K562 (cell line): ENCODE data around the gene JMJD1C.

Experiments
- CEBPG ChIP-seq, 3 experiments: fragments of 200-800 bp in 1 of 3; sonication (Bioruptor generic) in 1 of 3; sonication (generic) in 1 of 3; formaldehyde crosslinking in 1 of 3; IDR thresholded peaks in 2 of 3; conservative IDR thresholded peaks in 1 of 3; 2 replicates each; pipeline versions ENCODE4 v1.6.1 to v1.8.0; 2016 to 2022; ENCODE audit warnings: missing compliant biosample characterization in 2 of 3, missing genetic modification characterization in 2 of 3, mild to moderate bottlenecking in 1 of 3, missing genetic modification reagents in 1 of 3
- CTCF ChIP-seq, 3 experiments: IDR thresholded peaks in 2 of 3; conservative IDR thresholded peaks in 1 of 3; 2 replicates each; pipeline ENCODE4 v1.5.1; 2011 to 2012; ENCODE audit warnings: low read length in 3 of 3, mild to moderate bottlenecking in 3 of 3, control low read depth in 2 of 3, improper control_type of control experiment in 1 of 3, inconsistent platforms in 1 of 3, low read depth in 1 of 3, mixed read lengths in 1 of 3, moderate library complexity in 1 of 3; ENCODE audit not compliant: insufficient read depth in 2 of 3
- EGR1 ChIP-seq: fragments of 450-650 bp; conservative IDR thresholded peaks from 2 replicates; pipeline ENCODE4 v1.6.1; 2017; ENCODE audit warnings: mild to moderate bottlenecking

GRCh38 chr10:63171255-63171855 is 294.4 kb downstream of the JMJD1C start:
- no peak for TF ChIP-seq CTCF (IDR thresholded peaks at IDR 0.05 in 2 of 3, conservative IDR thresholded peaks at IDR 0.05 in 1 of 3; ENCODE audit: insufficient read depth in 2 of 3, low read depth in 1 of 3, low read length in 3 of 3)
- TF ChIP-seq CEBPG (CRISPR knock-in tag; IDR thresholded peaks at IDR 0.05), result no peak
- TF ChIP-seq CEBPG (tag; conservative IDR thresholded peaks at IDR 0.05 in 1 of 2, IDR thresholded peaks at IDR 0.05 in 1 of 2), result no peak
- no peak for TF ChIP-seq EGR1
